ENCODE measurements around the gene CDKN2B-AS1. TPM values are rescaled to one million over a fixed set of nuclear protein-coding genes. Genes with fewer than 3 reads are reported as not detected.

Gene CDKN2B-AS1
- total and polyA plus RNA-seq, 2 of the 13 experiments (the other 11 are each of a cell fraction or from before 2014, with no cell fraction given), result 0.64 to 2.3 TPM

GRCh38 chr9:22160221-22160620, 165.6 kb downstream of the CDKN2B-AS1 start:
- Histone ChIP-seq H3K36me3 (replicated peaks in 1 of 2; ENCODE audit: control insufficient read depth in 1 of 2, insufficient read depth in 2 of 2, low read length in 2 of 2) (no peaks in the 10 kb centered on the region), H3K27ac (ENCODE audit: extremely low read length, insufficient read depth, low read length) (no peak overlapping the region), H3K79me2 (ENCODE audit: insufficient read depth, low read length) (no peaks in the 10 kb centered on the region), H3K27me3 (ENCODE audit: control insufficient read depth in 1 of 2, insufficient read depth in 2 of 2, low read length in 2 of 2) (no peaks in the 10 kb centered on the region), H3K9ac (ENCODE audit: insufficient read depth, low read depth, low read length) (no peak overlapping the region), H4K20me1 (ENCODE audit: insufficient read depth, low read length) (no peaks in the 10 kb centered on the region), H3K4me1 (ENCODE audit: insufficient read depth, low read length) (peaks cover 25% of the 10 kb centered on the region), H3K9me3 (ENCODE audit: low read length) (no peaks in the 10 kb centered on the region), H2AFZ (ENCODE audit: low read length) (peak overlapping the region; percentile 42), H3K4me2 (ENCODE audit: low read depth, low read length) (no peak overlapping the region), H3K4me3 (replicated peaks in 1 of 3; ENCODE audit: insufficient read depth in 1 of 3, low read depth in 2 of 3, low read length in 3 of 3) (no peak overlapping the region)
- no peak for FAIRE-seq
- no peak for DNase-seq (ENCODE audit: low spot score)
- TF ChIP-seq CCAR2 (optimal IDR thresholded peaks at IDR 0.05; ENCODE audit: low read depth, low read length), result no peak
- TF ChIP-seq ZNF225 (CRISPR knock-in tag; IDR thresholded peaks at IDR 0.05), result no peak
- no peak for TF ChIP-seq NFE2L1 (CRISPR knock-in tag; IDR thresholded peaks at IDR 0.05; ENCODE audit: borderline replicate concordance)
- no peak for TF ChIP-seq ZSCAN22 (CRISPR knock-in tag; IDR thresholded peaks at IDR 0.05)
- no peak for TF ChIP-seq MTERF4 (CRISPR knock-in tag; IDR thresholded peaks at IDR 0.05)
- no peak for TF ChIP-seq ZNF678 (CRISPR knock-in tag; IDR thresholded peaks at IDR 0.05)
- no peak for TF ChIP-seq RFX3 (CRISPR knock-in tag; IDR thresholded peaks at IDR 0.05)
- no peak for TF ChIP-seq HMGA1 (CRISPR knock-in tag; conservative IDR thresholded peaks at IDR 0.05)
- no peak for TF ChIP-seq ZNF784 (CRISPR knock-in tag; IDR thresholded peaks at IDR 0.05; ENCODE audit: borderline replicate concordance)
- no peak for TF ChIP-seq ZNF530 (CRISPR knock-in tag; IDR thresholded peaks at IDR 0.05; ENCODE audit: low read depth)
- no peak for ATAC-seq
- intact Hi-C loops (cut with micrococcal nuclease; ENCODE audit: unreplicated experiment) (no loop called here), in situ Hi-C loops (cut with HindIII; ENCODE audit: extremely low pct_ligation_motif_present, low pct_unique_long_range_greater_than_20kb) (no loop called here)
- POLR2A ChIA-PET, result no interaction called here
- 53% methylated on average over 1 of the region's 1 CpG for WGBS (ENCODE audit: low lambda C conversion rate)
- BruUV-seq (replicated peaks), result no TSS peak
- CTCF ChIA-PET (ENCODE audit: low intra/inter-chr PET ratio, low total read pairs), result no interaction called here

Data from HepG2 (cell line).